OCI-LY7 (cell line): ENCODE data around the gene FAM111A.

Experiments used
- EZH2phosphoT487 ChIP-seq: fragments of 200-600 bp; sonication (generic); IDR thresholded peaks from 2 replicates; pipeline ENCODE4 v1.6.1; 2018; ENCODE audit warnings: low read depth, borderline replicate concordance, mild to moderate bottlenecking, mixed run types, antibody characterized with exemption, low read length, moderate library complexity, mixed read lengths
- TF ChIP-seq, protein P1 (sequence below): fragments of 200-600 bp; sonication (generic); conservative IDR thresholded peaks from 2 replicates; pipeline ENCODE4 v1.5.1; 2014; ENCODE audit warnings: mild to moderate bottlenecking, antibody characterized with exemption, low read length, moderate library complexity, mixed read lengths

DNA sequence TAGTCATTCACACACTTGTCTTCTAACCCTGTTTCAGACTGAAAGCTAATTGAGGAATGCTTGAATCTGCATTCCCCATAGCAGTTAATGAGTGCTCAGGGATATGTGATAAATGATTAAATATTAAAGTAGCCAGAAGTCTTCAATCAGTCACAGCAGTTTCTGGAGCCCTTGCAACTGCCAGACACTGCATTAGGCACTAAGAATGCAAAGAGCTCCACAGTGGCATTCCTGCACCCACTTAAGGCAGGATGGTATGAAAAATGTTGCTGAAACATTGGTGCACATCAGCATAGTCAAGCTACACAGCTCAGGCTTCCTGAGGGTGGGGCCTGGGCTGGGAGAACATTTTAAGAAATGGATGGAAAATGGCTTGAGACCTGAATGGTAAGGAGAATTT is 35.7 kb downstream of the FAM111A start:
- TF ChIP-seq, protein P1, sequence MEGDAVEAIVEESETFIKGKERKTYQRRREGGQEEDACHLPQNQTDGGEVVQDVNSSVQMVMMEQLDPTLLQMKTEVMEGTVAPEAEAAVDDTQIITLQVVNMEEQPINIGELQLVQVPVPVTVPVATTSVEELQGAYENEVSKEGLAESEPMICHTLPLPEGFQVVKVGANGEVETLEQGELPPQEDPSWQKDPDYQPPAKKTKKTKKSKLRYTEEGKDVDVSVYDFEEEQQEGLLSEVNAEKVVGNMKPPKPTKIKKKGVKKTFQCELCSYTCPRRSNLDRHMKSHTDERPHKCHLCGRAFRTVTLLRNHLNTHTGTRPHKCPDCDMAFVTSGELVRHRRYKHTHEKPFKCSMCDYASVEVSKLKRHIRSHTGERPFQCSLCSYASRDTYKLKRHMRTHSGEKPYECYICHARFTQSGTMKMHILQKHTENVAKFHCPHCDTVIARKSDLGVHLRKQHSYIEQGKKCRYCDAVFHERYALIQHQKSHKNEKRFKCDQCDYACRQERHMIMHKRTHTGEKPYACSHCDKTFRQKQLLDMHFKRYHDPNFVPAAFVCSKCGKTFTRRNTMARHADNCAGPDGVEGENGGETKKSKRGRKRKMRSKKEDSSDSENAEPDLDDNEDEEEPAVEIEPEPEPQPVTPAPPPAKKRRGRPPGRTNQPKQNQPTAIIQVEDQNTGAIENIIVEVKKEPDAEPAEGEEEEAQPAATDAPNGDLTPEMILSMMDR, result no peak
- no peak for TF ChIP-seq EZH2phosphoT487
